K562 (cell line): ENCODE data around the gene INSL3. TPM values are rescaled to one million over a fixed set of nuclear protein-coding genes. Genes with fewer than 3 reads are reported as not detected.

Source experiments
- BCLAF1 ChIP-seq, 2 experiments: fragments of 450-650 bp in 1 of 2; IDR thresholded peaks; 2 replicates each; pipeline ENCODE4 v1.6.1; 2011 to 2017; ENCODE audit warnings: low read depth in 2 of 2, antibody characterized with exemption in 1 of 2, borderline replicate concordance in 1 of 2, low read length in 1 of 2, mild to moderate bottlenecking in 1 of 2, mixed read lengths in 1 of 2; ENCODE audit not compliant: control insufficient read depth in 1 of 2
- CBFA2T2 ChIP-seq: fragments of 450-650 bp; conservative IDR thresholded peaks from 2 replicates; pipeline ENCODE4 v1.6.1; 2017; ENCODE audit warnings: mild to moderate bottlenecking
- EGR1 ChIP-seq: fragments of 450-650 bp; conservative IDR thresholded peaks from 2 replicates; pipeline ENCODE4 v1.6.1; 2017; ENCODE audit warnings: mild to moderate bottlenecking
- ETV1 ChIP-seq: fragments of 450-650 bp; conservative IDR thresholded peaks from 2 replicates; pipeline ENCODE4 v1.6.1; 2016; ENCODE audit warnings: missing genetic modification characterization, control low read depth, low read depth, missing compliant biosample characterization
- KLF10 ChIP-seq: fragments of 250-450 bp; sonication (Bioruptor Pico); IDR thresholded peaks from 2 replicates; pipeline ENCODE4 v1.6.1; 2021; ENCODE audit warnings: matching md5 sums
- MCM3 ChIP-seq: fragments of 450-650 bp; IDR thresholded peaks from 2 replicates; pipeline ENCODE4 v1.6.1; 2016
- MXI1 ChIP-seq: IDR thresholded peaks from 2 replicates; pipeline ENCODE4 v1.6.1; 2011; ENCODE audit warnings: low read depth, mild to moderate bottlenecking, improper control_type of control experiment, low read length
- POLR3G ChIP-seq: IDR thresholded peaks from 2 replicates; pipeline ENCODE4 v1.6.1; 2011; ENCODE audit not compliant: insufficient read length, insufficient replicate concordance; ENCODE audit errors: extremely low read depth
- RFX7 ChIP-seq: fragments of 250-450 bp; sonication (Bioruptor Pico); IDR thresholded peaks from 2 replicates; pipeline ENCODE4 v1.5.1; 2021; ENCODE audit warnings: mild to moderate bottlenecking
- SIRT6 ChIP-seq: IDR thresholded peaks from one replicate; pipeline ENCODE4 v1.6.1; 2012; ENCODE audit warnings: low read depth, mild to moderate bottlenecking, control low read depth, inconsistent platforms, low read length, moderate library complexity
- SNAPC5 ChIP-seq: fragments of 250-450 bp; sonication (Bioruptor Pico); IDR thresholded peaks from 2 replicates; pipeline ENCODE4 v1.8.0; 2021; ENCODE audit warnings: moderate library complexity, mild to moderate bottlenecking, inconsistent platforms
- ZBTB7A ChIP-seq: IDR thresholded peaks from 2 replicates; pipeline ENCODE4 v1.6.1; 2011; ENCODE audit warnings: low read depth, mild to moderate bottlenecking, low read length, moderate library complexity, borderline replicate concordance; ENCODE audit not compliant: control insufficient read depth
- ZKSCAN1 ChIP-seq: fragments of 150-350 bp; IDR thresholded peaks from 2 replicates; pipeline ENCODE4 v1.6.1; 2016; ENCODE audit warnings: low read depth, low read length
- ZNF140 ChIP-seq: fragments of 250-450 bp; sonication (Bioruptor Pico); IDR thresholded peaks from 2 replicates; pipeline ENCODE4 v1.8.0; 2021; ENCODE audit warnings: moderate library complexity, mild to moderate bottlenecking, inconsistent platforms
- ZNF146 ChIP-seq: IDR thresholded peaks from one replicate; pipeline ENCODE4 v1.6.1; 2018; ENCODE audit warnings: missing compliant biosample characterization; ENCODE audit not compliant: unreplicated experiment
- ZNF408 ChIP-seq: fragments of 250-450 bp; sonication (Bioruptor Pico); IDR thresholded peaks from 2 replicates; pipeline ENCODE4 v1.4.0; 2020; ENCODE audit warnings: low read depth, mild to moderate bottlenecking, moderate library complexity
- ZNF830 ChIP-seq: fragments of 250-450 bp; sonication (Bioruptor Pico); IDR thresholded peaks from 2 replicates; pipeline ENCODE4 v1.5.0; 2021; ENCODE audit warnings: mild to moderate bottlenecking
- ZZZ3 ChIP-seq: fragments of 450-650 bp; IDR thresholded peaks from 2 replicates; pipeline ENCODE4 v1.6.1; 2016; ENCODE audit warnings: antibody characterized with exemption, mild to moderate bottlenecking, moderate library complexity
- polyA plus RNA-seq, 8 experiments: library from polyadenylated mRNA; depleted of rRNA in 4 of 8; stranded (reverse) in 5 of 8; unstranded in 3 of 8; fragments of >200 nt; fragmentation: Nextera tagmentation in 2 of 8; fragmentation: Illumina TruSeq in 1 of 8; extraction: Ambion mirVana in 2 of 8; extraction: Trizol in 1 of 8; gene quantifications; 2 replicates each; pipeline versions ENCODE4 v1.2.1 to v1.2.3, GENCODE V29; 2011 to 2014; ENCODE audit warnings: inconsistent platforms in 1 of 8, missing spikeins in 1 of 8
- total RNA-seq, 7 experiments: library from RNA; depleted of rRNA in 6 of 7; stranded (reverse); fragments of >200 nt in 6 of 7; fragmentation: Illumina TruSeq in 2 of 7; extraction: Trizol in 2 of 7; gene quantifications; 2 replicates each; pipeline versions ENCODE4 v1.2.1 to v1.2.3, GENCODE V29; 2011 to 2021; ENCODE audit warnings: low replicate concordance in 1 of 7
- TF ChIP-seq, protein P1 (sequence below): fragments of 250-450 bp; sonication (Bioruptor Pico); IDR thresholded peaks from 2 replicates; pipeline ENCODE4 v1.4.0; 2020; ENCODE audit warnings: borderline replicate concordance
- TF ChIP-seq, protein P2 (sequence below), 2 experiments: fragments of 450-650 bp; conservative IDR thresholded peaks; 2 replicates each; pipeline ENCODE4 v1.6.1; 2017; ENCODE audit warnings: mild to moderate bottlenecking in 2 of 2, moderate library complexity in 2 of 2
- TF ChIP-seq, protein P3 (sequence below): sonication (generic); formaldehyde crosslinking; IDR thresholded peaks from 2 replicates; pipeline ENCODE4 v1.8.0; 2022; ENCODE audit warnings: mild to moderate bottlenecking, missing genetic modification reagents

Gene INSL3
- total and polyA plus RNA-seq, 9 of the 15 experiments (the other 6 are each of a cell fraction or from before 2014, with no cell fraction given) = not detected

DNA sequence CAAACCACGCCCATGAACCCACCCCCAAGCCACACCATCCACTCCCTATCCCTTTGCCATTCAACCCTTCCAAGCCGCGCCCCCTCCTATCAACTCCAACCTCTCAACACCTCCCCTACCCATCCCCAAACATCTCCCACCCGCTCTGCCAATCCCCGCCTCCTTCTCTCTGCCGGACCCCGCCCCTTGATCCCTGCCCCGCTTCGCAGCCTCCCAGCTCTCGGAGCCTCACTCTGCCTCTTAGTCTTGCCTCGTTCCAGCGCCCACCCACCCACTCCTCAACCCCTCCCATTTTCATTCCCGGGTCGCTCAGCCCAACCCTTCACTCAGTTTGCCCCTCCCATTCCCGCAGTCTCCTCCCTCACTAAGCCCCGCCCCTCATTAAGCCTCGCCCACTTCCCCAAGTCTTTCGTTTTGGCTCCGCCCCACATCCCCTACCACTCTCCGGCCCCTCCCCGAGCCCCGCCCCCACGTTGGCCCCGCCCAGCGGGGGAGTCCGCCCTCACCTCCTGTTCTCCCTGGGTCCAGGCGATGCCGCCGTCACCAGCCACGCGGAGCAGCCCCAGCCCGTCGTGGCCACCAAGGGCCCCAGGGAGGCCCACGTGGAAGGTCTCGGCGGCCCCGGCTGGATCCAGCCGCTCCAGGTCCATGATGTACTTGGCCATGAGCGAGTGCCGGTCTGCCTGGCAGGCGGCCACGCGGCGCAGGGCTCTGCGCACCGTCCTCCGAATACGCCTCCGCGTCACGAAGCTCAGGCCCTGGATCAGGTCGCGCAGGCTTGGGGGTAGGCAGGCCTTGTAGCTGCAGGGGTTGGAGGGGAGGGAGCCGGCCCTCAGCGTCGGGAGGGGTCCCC lies 20.7 kb upstream of the INSL3 start (continued):
- TF ChIP-seq, protein P1, sequence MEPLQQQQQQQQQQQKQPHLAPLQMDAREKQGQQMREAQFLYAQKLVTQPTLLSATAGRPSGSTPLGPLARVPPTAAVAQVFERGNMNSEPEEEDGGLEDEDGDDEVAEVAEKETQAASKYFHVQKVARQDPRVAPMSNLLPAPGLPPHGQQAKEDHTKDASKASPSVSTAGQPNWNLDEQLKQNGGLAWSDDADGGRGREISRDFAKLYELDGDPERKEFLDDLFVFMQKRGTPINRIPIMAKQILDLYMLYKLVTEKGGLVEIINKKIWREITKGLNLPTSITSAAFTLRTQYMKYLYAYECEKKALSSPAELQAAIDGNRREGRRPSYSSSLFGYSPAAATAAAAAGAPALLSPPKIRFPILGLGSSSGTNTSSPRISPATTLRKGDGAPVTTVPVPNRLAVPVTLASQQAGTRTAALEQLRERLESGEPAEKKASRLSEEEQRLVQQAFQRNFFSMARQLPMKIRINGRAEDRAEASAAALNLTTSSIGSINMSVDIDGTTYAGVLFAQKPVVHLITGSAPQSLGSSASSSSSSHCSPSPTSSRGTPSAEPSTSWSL (CRISPR knock-in tag) = no peak
- TF ChIP-seq SNAPC5 = no peak
- no peak for TF ChIP-seq MCM3
- TF ChIP-seq BCLAF1 (IDR thresholded peaks at IDR 0.05; ENCODE audit: borderline replicate concordance in 1 of 2, control insufficient read depth in 1 of 2, low read depth in 2 of 2, low read length in 1 of 2) = no peak
- TF ChIP-seq ZNF146 (CRISPR knock-in tag) = no peak
- TF ChIP-seq ZKSCAN1 = no peak
- TF ChIP-seq, protein P2, sequence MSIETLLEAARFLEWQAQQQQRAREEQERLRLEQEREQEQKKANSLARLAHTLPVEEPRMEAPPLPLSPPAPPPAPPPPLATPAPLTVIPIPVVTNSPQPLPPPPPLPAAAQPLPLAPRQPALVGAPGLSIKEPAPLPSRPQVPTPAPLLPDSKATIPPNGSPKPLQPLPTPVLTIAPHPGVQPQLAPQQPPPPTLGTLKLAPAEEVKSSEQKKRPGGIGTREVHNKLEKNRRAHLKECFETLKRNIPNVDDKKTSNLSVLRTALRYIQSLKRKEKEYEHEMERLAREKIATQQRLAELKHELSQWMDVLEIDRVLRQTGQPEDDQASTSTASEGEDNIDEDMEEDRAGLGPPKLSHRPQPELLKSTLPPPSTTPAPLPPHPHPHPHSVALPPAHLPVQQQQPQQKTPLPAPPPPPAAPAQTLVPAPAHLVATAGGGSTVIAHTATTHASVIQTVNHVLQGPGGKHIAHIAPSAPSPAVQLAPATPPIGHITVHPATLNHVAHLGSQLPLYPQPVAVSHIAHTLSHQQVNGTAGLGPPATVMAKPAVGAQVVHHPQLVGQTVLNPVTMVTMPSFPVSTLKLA (conservative IDR thresholded peaks at IDR 0.05) = peak; percentile 86 to 90
- no peak for TF ChIP-seq RFX7 (CRISPR knock-in tag)
- 0 out of 2 replicates have a peak, but pooled peaks have one; percentile 21 for TF ChIP-seq ZNF830 (CRISPR knock-in tag)
- no peak for TF ChIP-seq CBFA2T2
- no peak for TF ChIP-seq SIRT6
- TF ChIP-seq ZNF140 (CRISPR knock-in tag) = no peak
- TF ChIP-seq KLF10 (CRISPR knock-in tag) = no peak
- no peak for TF ChIP-seq MXI1
- no peak for TF ChIP-seq ZNF408 (CRISPR knock-in tag)
- TF ChIP-seq POLR3G = no peak
- TF ChIP-seq ZBTB7A = peak; percentile 82
- TF ChIP-seq, protein P3, sequence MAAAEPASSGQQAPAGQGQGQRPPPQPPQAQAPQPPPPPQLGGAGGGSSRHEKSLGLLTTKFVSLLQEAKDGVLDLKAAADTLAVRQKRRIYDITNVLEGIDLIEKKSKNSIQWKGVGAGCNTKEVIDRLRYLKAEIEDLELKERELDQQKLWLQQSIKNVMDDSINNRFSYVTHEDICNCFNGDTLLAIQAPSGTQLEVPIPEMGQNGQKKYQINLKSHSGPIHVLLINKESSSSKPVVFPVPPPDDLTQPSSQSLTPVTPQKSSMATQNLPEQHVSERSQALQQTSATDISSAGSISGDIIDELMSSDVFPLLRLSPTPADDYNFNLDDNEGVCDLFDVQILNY = peak; percentile 93; the same call in 1 of the 2 replicates
- no peak for TF ChIP-seq ETV1
- TF ChIP-seq EGR1 = peak; percentile 79
- no peak for TF ChIP-seq ZZZ3
